Stimulated activated effector memory CD8-positive, alpha-beta T cell treated with anti-CD3 and anti-CD28 coated beads, Interleukin-12 subunit alpha, Interleukin-12 subunit beta, amount 100 ng/mL, for 72 hours (primary cell): ENCODE data around the gene EMX2.

ENCODE experiments used
- ATAC-seq: fragments of 150-1000 bp; cut with Tn5 transposase; 2 replicates; pipeline ENCODE4 v1.10.0; 2021
- DNase-seq, 2 donors: peaks; one replicate each; pipeline ENCODE4 v3.0.0; 2021 to 2022; ENCODE audit warnings: low spot score in 2 of 2
- H3K27ac Mint-ChIP-seq: one replicate; pipeline ENCODE4 v1.8.0; 2022; ENCODE audit warnings: mild to moderate bottlenecking, mixed read lengths
- H3K36me3 Mint-ChIP-seq: one replicate; pipeline ENCODE4 v1.8.0; 2022; ENCODE audit warnings: mild to moderate bottlenecking, mixed read lengths
- H3K4me1 Mint-ChIP-seq: one replicate; pipeline ENCODE4 v1.8.0; 2022; ENCODE audit warnings: mixed read lengths
- H3K4me3 Mint-ChIP-seq: one replicate; pipeline ENCODE4 v1.8.0; 2022; ENCODE audit warnings: mild to moderate bottlenecking, mixed read lengths
- H3K9me3 Mint-ChIP-seq: one replicate; pipeline ENCODE4 v1.8.0; 2022; ENCODE audit warnings: mixed read lengths

The EMX2 gene

DNA sequence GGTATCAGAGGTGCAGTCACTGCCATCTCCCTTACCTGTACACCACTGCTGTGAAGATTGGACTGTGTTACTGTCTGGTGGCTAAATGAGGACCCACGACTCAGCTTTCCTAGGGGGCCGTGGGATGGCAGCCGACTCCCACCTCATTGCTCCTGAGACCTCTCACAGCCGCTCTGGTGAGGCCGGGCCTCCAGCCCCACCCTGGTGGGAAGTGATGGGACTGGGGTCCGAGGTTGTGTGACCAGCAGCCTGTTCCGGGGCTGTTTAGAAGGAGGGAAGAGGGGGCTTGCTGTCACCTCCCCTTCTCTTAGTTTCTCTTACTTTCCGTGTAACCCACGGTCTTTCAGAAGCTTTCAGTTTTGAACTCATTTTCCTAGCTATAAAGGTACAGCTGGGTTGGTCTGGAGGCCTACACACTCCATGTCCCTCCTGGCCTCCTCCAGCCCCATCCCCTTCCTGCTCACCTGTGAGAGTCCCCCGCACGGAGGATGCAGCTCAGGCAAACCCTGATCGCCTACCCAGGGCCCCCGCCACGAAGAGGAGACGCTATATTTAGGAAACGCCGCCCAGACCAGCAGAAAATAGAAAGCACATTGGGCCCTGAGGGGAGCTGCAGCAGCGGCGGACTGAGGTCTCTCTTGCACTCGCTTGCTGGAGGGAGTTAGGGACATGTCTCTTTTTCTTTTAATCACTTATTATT is 4.6 kb downstream of the EMX2 start:
- Mint-ChIP-seq H3K36me3 (no peaks in the 10 kb centered on the region), H3K4me3 (peak overlapping the region; percentile 3), H3K4me1 (peaks cover 27% of the 10 kb centered on the region), H3K9me3 (no peaks in the 10 kb centered on the region), H3K27ac (no peak overlapping the region)
- no peak for DNase-seq
- ATAC-seq = no peak

DNA sequence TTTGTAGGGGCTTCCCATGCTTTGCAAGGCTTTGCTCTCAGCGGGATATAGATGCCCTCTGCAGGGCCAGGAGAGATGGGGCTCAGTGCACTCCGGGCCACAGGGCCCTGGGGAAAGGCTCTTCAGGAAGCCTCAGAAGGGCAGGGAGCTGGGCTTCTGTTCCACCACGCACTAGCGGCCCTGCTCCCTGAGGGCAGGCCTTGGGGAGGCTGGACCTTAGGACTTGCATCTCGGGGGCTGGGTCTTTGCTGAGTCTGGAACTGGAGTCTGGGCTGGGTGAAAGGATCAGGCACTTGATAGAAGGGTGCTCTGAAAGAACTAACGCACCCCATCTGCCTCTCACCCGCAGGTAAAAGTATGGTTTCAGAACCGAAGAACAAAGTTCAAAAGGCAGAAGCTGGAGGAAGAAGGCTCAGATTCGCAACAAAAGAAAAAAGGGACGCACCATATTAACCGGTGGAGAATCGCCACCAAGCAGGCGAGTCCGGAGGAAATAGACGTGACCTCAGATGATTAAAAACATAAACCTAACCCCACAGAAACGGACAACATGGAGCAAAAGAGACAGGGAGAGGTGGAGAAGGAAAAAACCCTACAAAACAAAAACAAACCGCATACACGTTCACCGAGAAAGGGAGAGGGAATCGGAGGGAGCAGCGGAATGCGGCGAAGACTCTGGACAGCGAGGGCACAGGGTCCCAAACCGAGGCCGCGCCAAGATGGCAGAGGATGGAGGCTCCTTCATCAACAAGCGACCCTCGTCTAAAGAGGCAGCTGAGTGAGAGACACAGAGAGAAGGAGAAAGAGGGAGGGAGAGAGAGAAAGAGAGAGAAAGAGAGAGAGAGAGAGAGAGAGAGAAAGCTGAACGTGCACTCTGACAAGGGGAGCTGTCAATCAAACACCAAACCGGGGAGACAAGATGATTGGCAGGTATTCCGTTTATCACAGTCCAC is 5.4 kb downstream of the EMX2 start:
- peaks cover 34% of the 10 kb centered on the region for H3K4me1 Mint-ChIP-seq
- H3K36me3 Mint-ChIP-seq = peaks cover under 1% of the 10 kb centered on the region
- ATAC-seq = no peak
- no peaks in the 10 kb centered on the region for H3K9me3 Mint-ChIP-seq
- no peak for DNase-seq
- peak overlapping the region; percentile 3 for H3K4me3 Mint-ChIP-seq
- H3K27ac Mint-ChIP-seq = no peak overlapping the region

DNA sequence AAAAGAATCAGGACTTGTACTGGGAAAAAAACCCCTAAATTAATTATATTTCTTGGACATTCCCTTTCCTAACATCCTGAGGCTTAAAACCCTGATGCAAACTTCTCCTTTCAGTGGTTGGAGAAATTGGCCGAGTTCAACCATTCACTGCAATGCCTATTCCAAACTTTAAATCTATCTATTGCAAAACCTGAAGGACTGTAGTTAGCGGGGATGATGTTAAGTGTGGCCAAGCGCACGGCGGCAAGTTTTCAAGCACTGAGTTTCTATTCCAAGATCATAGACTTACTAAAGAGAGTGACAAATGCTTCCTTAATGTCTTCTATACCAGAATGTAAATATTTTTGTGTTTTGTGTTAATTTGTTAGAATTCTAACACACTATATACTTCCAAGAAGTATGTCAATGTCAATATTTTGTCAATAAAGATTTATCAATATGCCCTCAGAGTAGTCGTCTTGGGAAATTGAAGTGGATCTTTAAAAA is 6.6 kb downstream of the EMX2 start:
- Mint-ChIP-seq H3K27ac (no peak overlapping the region), H3K36me3 (peaks cover 12% of the 10 kb centered on the region), H3K4me1 (peaks cover 40% of the 10 kb centered on the region), H3K9me3 (no peaks in the 10 kb centered on the region), H3K4me3 (no peak overlapping the region)
- no peak for DNase-seq
- no peak for ATAC-seq

DNA sequence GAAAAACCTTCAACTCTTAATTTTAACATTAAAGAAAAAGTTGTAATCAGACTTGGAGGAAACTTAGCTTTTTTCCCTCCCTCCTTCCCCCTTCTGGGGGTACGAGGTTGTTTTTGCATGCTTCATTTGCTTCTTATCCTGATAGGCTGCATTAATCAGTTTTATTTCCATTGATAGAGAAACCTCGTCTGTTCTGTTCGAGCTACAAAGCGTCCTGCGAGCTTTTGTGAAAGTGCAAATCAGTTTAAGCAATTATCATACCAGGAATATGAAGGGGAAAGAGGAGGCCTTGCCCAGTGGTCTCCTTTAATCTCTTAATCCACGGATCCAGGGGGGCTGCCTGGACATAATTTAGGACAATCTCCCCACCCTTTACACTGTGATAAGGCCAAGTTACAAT is 7.5 kb downstream of the EMX2 start:
- H3K4me1 Mint-ChIP-seq = peaks cover 41% of the 10 kb centered on the region
- H3K27ac Mint-ChIP-seq = no peak overlapping the region
- no peak overlapping the region for H3K4me3 Mint-ChIP-seq
- no peak for DNase-seq
- H3K36me3 Mint-ChIP-seq = peaks cover 13% of the 10 kb centered on the region
- no peak for ATAC-seq
- H3K9me3 Mint-ChIP-seq = no peaks in the 10 kb centered on the region

DNA sequence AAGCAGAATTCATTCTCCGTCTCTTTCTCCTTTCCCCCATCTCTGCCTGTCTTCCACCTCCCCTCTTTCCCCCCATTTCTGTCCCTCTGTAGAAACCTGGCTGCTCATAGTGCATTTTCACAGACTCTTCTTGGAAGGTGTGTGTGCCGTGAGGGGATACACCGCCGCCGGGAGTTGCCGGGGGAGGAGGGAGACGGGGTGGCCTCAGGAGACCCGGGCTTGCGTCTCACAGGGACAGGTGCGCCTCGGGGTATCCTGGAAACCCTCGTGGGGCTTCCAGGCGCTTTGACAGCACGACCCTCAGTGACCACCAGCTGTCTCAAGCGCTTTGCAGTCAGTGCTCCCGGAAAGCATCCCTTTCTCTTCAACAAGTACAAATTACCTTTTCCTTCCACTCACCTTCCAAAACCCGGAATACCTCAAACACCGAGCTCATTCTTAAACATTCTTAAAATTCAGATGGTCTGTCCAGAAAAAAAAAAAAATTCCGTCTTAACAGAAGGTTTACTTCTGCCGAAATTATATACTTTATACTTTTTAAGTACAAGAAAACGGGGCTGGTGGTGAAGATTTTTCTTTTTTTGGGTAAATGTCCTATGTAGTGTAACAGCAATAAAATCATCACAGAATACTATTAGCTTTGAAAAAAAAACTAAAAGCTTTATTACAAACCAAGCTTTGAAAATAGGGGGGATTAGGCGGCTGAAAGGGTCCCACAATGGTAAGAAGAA is 8.2 kb downstream of the EMX2 start:
- no peak for ATAC-seq
- Mint-ChIP-seq H3K4me1 (peaks cover 40% of the 10 kb centered on the region), H3K36me3 (peaks cover 13% of the 10 kb centered on the region), H3K27ac (no peak overlapping the region), H3K9me3 (no peaks in the 10 kb centered on the region), H3K4me3 (no peak overlapping the region)
- no peak for DNase-seq

DNA sequence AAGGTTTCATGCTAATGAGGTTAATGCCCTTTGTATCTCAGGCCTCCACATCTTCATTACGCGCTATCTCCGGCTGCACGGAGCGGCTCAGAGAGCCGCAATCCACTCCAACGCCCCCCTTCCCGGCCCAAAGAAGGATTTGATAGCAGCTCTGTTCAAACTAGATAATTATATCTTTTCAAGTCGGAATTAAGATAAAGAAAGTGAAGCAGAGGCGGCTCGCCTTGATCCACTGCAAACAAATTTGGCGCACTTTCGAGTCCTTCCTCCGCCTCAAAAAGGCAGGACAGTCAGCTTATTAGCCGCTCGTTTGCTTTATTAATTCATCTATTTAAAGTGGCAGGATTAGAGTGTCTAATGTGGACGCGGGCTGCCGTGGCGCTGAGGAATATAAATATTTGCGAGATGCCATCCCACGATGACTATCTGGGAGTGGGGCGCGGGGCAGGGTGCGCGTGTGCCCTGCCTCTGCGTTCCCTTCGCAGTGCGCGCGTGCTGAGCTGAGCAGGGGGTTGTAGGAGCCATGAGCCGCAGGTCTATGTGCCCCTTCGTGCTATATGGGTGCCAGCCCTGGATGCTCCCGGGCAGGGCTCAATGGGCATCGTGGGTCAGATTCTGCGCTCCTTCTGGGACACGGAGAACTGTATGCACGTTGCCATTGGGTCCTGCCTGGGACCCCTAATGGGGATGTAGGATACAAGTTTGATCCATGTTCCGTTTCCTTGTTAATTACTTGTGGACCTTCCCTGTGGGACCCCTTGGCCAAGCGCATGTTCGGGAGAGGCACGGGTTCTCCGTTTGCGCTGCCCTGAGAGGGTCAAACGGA is 9.0 kb downstream of the EMX2 start:
- Mint-ChIP-seq H3K4me3 (no peak overlapping the region), H3K9me3 (no peaks in the 10 kb centered on the region), H3K27ac (no peak overlapping the region), H3K36me3 (peaks cover 13% of the 10 kb centered on the region), H3K4me1 (peaks cover 34% of the 10 kb centered on the region)
- no peak for ATAC-seq
- DNase-seq = no peak

DNA sequence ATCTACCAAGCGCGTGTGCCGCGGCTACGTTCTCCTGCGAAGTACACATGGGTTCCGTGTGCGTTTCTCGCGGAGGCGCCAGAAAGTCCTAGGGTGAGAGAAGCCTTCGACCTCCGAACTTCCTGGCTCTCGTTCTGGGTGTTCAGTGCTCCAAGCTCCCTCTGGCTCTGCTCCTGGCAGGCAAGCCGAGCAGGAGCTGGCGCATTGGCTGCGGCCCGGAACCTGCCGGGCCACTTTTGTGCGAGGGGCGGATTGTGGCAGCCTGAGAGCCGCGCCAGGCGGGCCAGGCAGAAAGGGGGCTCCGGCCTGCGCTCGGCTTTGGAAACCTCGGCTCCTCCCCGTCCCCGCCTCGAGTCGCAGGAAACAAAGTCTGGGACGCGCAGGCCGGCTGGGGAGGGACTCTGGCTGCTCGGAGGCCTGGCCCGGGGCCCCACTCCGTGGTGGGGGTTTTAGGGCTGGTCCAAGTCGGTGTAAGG is 9.6 kb downstream of the EMX2 start:
- DNase-seq (no peak), ATAC-seq (no peak)
- H3K27ac Mint-ChIP-seq = no peak overlapping the region
- H3K36me3 Mint-ChIP-seq = peaks cover 13% of the 10 kb centered on the region
- H3K4me3 Mint-ChIP-seq = no peak overlapping the region
- peaks cover 32% of the 10 kb centered on the region for H3K4me1 Mint-ChIP-seq
- H3K9me3 Mint-ChIP-seq = no peaks in the 10 kb centered on the region

DNA sequence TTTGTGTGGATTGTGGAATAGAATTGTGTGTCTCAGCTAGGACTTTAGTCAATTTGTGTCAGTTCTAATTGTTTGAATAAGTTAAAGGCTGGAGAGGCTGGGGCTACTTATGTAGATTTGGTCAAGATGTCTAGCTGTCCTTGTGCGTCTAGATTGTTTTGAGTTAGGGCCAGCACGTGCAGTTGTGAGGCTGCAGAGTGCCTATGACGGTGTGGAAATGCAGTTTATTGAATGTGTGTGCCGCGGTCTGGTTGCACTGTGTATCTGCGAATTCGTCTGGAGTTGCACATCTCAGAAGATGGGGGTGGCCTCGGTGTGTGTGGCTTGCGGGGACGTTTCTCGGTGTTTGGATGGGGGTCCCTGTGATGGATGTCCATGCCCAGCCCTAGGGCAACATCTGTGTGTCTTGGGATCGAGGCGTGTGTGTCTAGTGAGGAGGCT is 10.2 kb downstream of the EMX2 start:
- Mint-ChIP-seq H3K27ac (no peak overlapping the region), H3K36me3 (peaks cover 13% of the 10 kb centered on the region), H3K4me1 (peaks cover 27% of the 10 kb centered on the region), H3K4me3 (no peak overlapping the region), H3K9me3 (no peaks in the 10 kb centered on the region)
- DNase-seq (no peak), ATAC-seq (no peak)

DNA sequence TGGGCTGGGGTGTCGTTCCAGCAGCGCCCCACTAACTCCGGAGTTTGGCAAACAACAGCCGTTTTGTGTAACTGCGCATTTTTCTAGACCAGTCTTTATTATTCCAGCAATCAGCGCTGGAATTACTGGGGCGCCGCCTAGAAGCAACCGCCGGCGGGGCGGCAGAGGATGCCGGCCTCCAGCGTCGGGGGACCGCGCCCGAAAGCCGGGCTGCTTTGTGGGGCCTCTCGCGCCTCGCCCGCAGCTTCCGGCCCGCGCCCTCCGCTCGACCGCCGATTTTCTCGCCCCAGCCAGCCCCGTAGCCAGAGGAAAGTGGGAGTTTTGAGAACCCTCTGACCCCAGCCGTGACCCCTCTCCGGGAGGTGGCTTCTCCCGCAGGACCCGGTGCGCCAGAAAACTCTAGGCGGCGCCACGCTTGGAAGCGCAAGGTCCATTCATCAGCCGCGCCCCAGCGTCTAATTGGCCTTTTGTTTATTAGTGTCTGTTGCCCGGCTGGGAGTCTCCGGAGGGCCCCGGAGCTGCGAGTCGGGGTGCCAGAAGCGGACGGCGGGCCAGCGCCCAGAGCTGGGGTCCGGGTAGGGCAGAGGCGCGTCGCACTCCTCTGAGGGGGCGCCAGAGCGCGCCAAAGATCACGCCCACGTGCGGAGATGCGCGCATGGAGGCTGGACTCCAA is 10.7 kb downstream of the EMX2 start:
- no peaks in the 10 kb centered on the region for H3K9me3 Mint-ChIP-seq
- peaks cover 22% of the 10 kb centered on the region for H3K4me1 Mint-ChIP-seq
- DNase-seq (no peak), ATAC-seq (no peak)
- H3K36me3 Mint-ChIP-seq = peaks cover 13% of the 10 kb centered on the region
- H3K4me3 Mint-ChIP-seq = no peak overlapping the region
- no peak overlapping the region for H3K27ac Mint-ChIP-seq

DNA sequence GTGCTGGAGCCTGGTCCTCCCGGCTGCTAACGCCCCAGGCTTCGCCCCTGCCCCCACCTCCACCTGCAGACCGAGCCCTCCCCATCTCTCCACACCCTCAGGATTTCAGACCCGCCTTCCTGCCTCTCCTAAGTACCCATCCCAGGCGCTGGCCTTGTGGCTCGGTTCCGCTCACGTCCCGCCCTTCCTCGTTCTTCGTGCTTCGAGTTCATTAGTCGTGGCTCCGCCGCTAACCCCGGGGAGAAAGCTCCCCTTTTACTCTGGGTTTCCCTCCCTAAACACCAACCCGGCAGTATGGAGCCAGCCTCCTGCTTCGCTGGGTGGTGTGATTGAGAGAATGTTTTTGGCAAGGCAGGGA is 11.2 kb downstream of the EMX2 start:
- Mint-ChIP-seq H3K36me3 (peaks cover 13% of the 10 kb centered on the region), H3K27ac (no peak overlapping the region), H3K4me3 (no peak overlapping the region), H3K9me3 (no peaks in the 10 kb centered on the region), H3K4me1 (peaks cover 19% of the 10 kb centered on the region)
- DNase-seq (no peak), ATAC-seq (no peak)

DNA sequence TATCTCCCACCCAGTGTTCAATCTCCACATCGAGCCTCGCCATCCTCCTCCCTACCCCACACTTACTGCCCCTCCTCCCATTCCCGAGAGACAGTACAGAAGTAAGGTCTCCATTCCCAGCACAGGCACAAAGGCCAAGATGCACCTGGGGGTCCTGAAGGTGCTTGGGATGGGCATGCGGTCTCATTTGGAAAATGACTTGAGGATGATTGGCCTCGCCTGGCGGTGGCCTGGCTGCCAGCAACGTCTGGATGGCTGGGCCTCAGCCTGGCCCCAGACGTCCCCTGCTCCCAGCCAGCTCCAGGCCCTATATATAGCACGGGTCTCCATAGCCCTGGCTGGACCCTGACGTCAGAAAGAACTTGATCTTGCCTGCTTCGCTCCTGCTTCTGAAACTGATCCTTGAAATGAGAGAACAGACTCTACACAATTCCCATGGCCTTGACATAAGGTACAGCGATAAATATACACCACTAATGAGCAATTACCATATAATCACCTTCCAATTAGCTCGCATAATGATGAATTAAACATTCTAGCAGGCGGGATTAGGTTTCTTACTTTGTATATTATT is 11.8 kb downstream of the EMX2 start:
- Mint-ChIP-seq H3K9me3 (no peaks in the 10 kb centered on the region), H3K36me3 (peaks cover 13% of the 10 kb centered on the region), H3K27ac (no peak overlapping the region), H3K4me3 (no peak overlapping the region), H3K4me1 (peaks cover 19% of the 10 kb centered on the region)
- ATAC-seq (no peak), DNase-seq (no peak)

DNA sequence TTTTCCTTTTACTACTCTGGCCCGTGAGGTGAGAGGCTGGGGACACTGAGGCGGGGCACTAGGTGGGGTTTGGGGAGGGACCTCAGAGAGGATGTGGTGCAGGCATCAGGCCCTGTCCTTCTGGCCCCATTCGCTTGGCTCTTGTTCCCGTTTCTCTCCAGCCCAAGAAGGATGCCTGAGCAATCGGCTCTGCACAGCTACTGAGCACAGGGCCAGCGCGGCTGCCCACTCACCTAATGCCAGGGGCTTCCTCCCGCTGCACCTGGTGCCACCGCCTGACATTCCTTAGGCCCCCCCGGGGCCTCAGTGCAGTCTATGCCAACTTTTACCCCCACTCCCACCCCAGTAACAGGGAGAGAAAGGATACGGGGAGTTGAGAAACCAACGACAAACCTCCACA is 12.5 kb downstream of the EMX2 start:
- peaks cover 19% of the 10 kb centered on the region for H3K4me1 Mint-ChIP-seq
- DNase-seq = no peak

DNA sequence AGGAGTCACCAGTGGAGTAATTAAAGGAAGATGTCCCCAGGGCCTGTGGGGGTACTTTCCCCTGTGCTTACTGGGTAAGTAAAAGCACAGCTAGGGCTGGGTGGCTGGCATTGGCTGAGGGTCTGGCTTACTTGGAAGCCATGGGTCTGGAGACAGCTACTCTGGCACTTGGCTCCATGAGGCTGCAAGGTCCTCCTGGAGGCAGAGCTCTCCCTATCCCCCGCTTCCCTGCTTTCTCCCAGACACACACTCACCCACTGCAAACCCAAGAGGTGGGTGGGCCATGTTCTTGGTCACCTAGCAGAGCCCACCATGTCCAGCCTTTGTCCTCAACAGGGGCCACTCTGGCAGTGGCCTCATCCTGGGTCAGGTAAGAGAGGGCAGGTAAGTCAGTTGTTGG is 13.3 kb downstream of the EMX2 start:
- Mint-ChIP-seq H3K27ac (no peak overlapping the region), H3K4me1 (peaks cover 19% of the 10 kb centered on the region), H3K9me3 (no peaks in the 10 kb centered on the region), H3K4me3 (no peak overlapping the region), H3K36me3 (peaks cover 13% of the 10 kb centered on the region)
- ATAC-seq (no peak), DNase-seq (no peak)

More for the DNA sequence above, 12.5 kb downstream of the EMX2 start:
- Mint-ChIP-seq H3K9me3 (no peaks in the 10 kb centered on the region), H3K36me3 (peaks cover 13% of the 10 kb centered on the region), H3K27ac (no peak overlapping the region), H3K4me3 (no peak overlapping the region)
- ATAC-seq = no peak

DNA sequence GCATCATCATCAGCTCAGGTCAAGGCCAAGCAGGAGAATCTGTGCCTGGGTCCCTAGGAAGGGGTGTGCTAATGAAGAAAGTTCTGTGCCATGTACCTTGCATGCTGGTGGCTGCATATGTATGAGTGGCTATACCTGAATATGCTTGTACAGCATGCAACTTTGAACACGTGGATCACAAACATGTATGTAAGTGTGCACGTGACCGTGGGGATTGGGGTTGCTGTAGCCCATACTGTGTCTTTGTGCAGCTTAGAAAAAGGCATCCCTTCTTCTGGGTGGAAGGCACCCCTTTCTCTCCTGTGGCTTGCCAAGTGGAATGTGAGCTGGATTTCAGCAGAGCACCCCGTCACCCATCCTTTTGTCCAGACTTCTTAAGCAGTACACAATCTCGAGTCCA is 13.8 kb downstream of the EMX2 start:
- Mint-ChIP-seq H3K4me1 (peaks cover 19% of the 10 kb centered on the region), H3K9me3 (no peaks in the 10 kb centered on the region), H3K4me3 (no peak overlapping the region), H3K27ac (no peak overlapping the region), H3K36me3 (peaks cover 13% of the 10 kb centered on the region)
- ATAC-seq (no peak), DNase-seq (no peak)
